T-helper 1 cell treated with Interleukin-12 subunit alpha and Interleukin-12 subunit beta and Interleukin-4 antibody, amounts not matched to agents 30 μg/mL and 1 μg/mL, for 36 hours (primary cell): ENCODE measurements around the gene IRF7.
"Not testable (repeated sequence)": the region's sequence is repeated elsewhere in the genome, so short reads cannot be mapped to it uniquely, and the experiment has no call there.

Experiments used
- H3K27ac Mint-ChIP-seq: one replicate; pipeline ENCODE4 v1.8.0; 2021; ENCODE audit warnings: mild to moderate bottlenecking, mixed read lengths
- H3K27me3 Mint-ChIP-seq: one replicate; pipeline ENCODE4 v1.8.0; 2021; ENCODE audit warnings: low read depth, mixed read lengths
- H3K36me3 Mint-ChIP-seq: one replicate; pipeline ENCODE4 v1.8.0; 2021; ENCODE audit warnings: low read depth, mixed read lengths
- H3K4me1 Mint-ChIP-seq: one replicate; pipeline ENCODE4 v1.8.0; 2021; ENCODE audit warnings: low read depth, mixed read lengths
- H3K4me3 Mint-ChIP-seq: one replicate; pipeline ENCODE4 v1.8.0; 2021; ENCODE audit warnings: mild to moderate bottlenecking, moderate library complexity, mixed read lengths
- H3K9me3 Mint-ChIP-seq: one replicate; pipeline ENCODE4 v1.8.0; 2021; ENCODE audit warnings: mixed read lengths

The IRF7 gene

GRCh38 chr11:647672-648158 is 32.0 kb upstream of the IRF7 start:
- H3K9me3 Mint-ChIP-seq, H3K4me1 Mint-ChIP-seq, H3K36me3 Mint-ChIP-seq, H3K27ac Mint-ChIP-seq, H3K27me3 Mint-ChIP-seq, H3K4me3 Mint-ChIP-seq: not testable (repeated sequence)

DNA sequence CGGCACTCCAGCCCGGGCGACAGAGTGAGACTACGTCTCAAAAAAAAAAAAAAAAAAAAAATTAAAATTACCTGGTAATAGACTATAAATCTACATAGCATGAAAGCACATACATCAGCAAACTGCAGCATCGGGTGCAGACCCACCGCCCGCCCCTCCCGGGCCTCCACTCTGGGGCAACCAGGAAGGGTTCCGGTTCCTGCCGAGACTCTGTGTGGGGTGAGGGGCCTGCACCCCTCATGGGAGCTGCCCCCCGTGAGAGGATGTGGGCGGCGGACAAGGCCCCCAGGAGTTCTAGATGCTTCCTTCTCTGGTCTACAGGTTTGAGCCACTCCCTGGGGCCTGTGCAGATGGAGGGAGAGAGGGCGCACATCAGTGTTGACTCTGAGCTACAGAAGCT is 30.5 kb upstream of the IRF7 start:
- no peaks in the 10 kb centered on the region for H3K4me1 Mint-ChIP-seq
- H3K9me3 Mint-ChIP-seq, result no peaks in the 10 kb centered on the region
- H3K27ac Mint-ChIP-seq, result no peak overlapping the region
- H3K4me3 Mint-ChIP-seq, result no peak overlapping the region
- H3K36me3 Mint-ChIP-seq, result peaks cover 3% of the 10 kb centered on the region
- no peaks in the 10 kb centered on the region for H3K27me3 Mint-ChIP-seq

DNA sequence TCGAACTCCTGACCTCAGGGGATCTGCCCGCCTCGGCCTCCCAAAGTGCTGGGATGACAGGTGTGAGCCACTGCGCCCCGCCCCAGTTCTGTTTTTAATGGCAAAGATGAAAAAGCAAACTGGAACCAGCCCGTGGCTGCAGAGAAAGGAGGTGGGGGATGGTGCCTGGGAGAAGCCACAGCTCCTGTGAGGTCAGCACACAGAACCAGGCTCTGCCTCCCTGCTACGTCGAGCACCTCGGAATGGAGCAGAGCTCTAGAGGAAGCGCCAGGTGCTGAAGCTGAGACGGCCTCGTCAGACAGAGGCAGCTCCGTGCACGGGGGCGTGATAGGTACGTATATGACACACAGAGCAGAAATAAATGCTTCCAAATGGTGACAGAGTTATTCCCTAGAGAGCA is 29.8 kb upstream of the IRF7 start:
- Mint-ChIP-seq H3K36me3 (peaks cover 3% of the 10 kb centered on the region), H3K4me1 (no peaks in the 10 kb centered on the region), H3K27me3 (peaks cover under 1% of the 10 kb centered on the region), H3K4me3 (no peak overlapping the region), H3K9me3 (no peaks in the 10 kb centered on the region), H3K27ac (no peak overlapping the region)

DNA sequence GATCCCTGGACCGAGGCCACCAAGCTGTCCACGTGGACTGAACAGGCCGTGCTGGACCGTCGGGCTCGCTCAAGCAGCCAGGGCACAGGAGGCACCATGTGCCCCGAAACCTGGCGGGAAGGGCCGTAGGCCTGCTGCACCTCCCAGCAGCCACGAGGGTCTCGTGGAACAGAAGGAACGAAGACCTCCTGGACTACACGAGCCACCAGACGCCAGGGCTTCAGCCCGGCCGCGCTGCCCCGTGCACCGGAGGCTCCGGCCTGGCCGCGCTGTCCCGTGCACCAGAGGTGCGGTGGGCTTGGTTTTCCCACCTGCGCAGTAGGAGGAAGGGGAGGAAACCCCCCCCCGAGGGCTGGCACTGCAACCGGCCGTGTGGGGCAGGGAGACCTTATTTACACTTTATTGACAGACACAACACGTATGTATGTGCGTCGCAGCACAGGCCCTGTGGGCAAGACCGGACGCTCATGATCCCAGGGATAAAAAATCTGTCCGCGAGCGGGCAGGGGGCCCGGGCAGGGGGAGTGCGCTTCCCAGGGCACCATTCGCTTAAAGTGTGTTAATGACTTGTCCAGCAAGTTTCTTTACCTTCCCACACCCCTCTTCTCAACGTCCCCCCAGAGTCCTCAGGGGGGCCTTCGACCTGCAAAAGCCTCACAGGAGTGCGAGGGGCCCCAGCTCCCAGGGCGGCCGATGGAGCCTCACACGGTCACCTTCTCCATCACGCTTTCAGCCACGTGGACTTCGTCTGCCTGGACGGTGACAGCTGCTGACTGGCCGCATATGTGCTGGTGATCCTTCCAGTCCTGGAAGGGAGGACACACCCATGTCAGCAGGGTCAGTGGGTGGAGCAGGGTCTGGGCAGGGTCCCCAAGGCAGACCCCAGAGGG is 28.3 kb upstream of the IRF7 start:
- H3K4me3 Mint-ChIP-seq, result no peak overlapping the region
- no peaks in the 10 kb centered on the region for H3K9me3 Mint-ChIP-seq
- peaks cover 5% of the 10 kb centered on the region for H3K27me3 Mint-ChIP-seq
- H3K36me3 Mint-ChIP-seq, result peaks cover 3% of the 10 kb centered on the region
- no peaks in the 10 kb centered on the region for H3K4me1 Mint-ChIP-seq
- H3K27ac Mint-ChIP-seq, result no peak overlapping the region

DNA sequence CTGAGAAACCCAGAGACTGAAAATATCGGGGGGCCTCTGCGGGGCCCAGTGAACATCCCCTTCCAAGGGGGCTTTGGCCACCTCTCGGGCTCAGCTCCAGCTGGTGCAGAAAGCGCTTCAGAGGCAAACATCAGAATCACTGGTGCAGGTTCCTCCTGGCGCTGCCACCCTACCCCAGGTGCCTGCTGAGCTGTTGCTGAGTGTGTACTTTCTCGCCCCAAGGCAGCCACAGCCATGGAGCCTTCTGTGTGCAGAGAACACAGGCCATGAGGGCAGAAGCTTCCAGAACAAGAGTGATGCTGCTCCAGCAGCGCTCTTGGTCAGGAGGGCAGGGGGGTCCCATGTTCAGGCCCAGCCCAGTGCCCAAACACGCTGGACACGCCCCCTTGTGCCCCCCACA is 27.6 kb upstream of the IRF7 start:
- Mint-ChIP-seq H3K4me1 (no peaks in the 10 kb centered on the region), H3K9me3 (no peaks in the 10 kb centered on the region), H3K36me3 (peaks cover 3% of the 10 kb centered on the region), H3K4me3 (no peak overlapping the region), H3K27me3 (peaks cover 12% of the 10 kb centered on the region), H3K27ac (no peak overlapping the region)

DNA sequence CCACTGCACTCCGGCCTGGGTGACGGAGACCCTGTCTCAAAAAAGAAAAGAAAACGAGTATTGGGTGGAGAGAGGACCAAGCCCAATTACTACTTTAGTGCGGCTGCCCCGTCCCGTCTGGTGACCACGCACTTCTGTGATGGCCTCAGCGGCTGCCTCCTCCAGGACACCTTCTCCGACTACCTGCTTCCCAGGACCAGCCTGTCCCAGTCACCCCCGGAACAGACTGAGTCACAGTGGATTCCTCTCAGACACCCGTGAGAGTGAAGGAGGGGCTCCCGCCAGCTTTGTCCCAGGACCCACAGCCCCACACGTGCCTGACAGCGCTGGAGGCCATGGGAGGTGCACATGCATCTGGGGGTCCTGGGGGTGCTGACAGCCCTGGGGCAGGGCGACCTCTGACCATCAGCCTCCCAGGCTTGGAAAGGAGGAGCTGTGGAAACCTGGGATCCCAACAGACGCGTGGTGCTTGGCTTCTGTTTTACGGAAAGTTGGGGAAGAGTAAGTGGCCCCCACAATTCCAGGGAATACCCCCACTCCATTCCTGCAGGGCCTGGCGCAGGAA is 26.1 kb upstream of the IRF7 start:
- no peaks in the 10 kb centered on the region for H3K4me1 Mint-ChIP-seq
- no peak overlapping the region for H3K27ac Mint-ChIP-seq
- peaks cover 22% of the 10 kb centered on the region for H3K27me3 Mint-ChIP-seq
- no peak overlapping the region for H3K4me3 Mint-ChIP-seq
- no peaks in the 10 kb centered on the region for H3K9me3 Mint-ChIP-seq
- H3K36me3 Mint-ChIP-seq, result peaks cover 1% of the 10 kb centered on the region

DNA sequence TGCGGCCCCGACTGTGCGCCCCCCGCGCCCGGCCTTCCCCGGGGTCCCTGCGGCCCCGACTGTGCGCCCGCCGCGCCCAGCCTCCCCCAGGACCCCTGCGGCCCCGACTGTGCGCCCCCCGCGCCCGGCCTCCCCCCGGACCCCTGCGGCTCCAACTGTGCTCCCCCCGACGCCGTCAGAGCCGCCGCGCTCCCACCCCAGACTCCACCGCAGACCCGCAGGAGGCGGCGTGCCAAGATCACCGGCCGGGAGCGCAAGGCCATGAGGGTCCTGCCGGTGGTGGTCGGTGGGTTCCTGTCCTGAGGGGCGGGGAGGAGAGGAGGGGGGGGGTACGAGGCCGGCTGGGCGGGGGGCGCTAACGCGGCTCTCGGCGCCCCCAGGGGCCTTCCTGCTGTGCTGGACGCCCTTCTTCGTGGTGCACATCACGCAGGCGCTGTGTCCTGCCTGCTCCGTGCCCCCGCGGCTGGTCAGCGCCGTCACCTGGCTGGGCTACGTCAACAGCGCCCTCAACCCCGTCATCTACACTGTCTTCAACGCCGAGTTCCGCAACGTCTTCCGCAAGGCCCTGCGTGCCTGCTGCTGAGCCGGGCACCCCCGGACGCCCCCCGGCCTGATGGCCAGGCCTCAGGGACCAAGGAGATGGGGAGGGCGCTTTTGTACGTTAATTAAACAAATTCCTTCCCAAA is 24.4 kb upstream of the IRF7 start:
- H3K9me3 Mint-ChIP-seq, result no peaks in the 10 kb centered on the region
- H3K27me3 Mint-ChIP-seq, result peaks cover 30% of the 10 kb centered on the region
- peaks cover 1% of the 10 kb centered on the region for H3K36me3 Mint-ChIP-seq
- no peak overlapping the region for H3K4me3 Mint-ChIP-seq
- H3K27ac Mint-ChIP-seq, result no peak overlapping the region
- H3K4me1 Mint-ChIP-seq, result no peaks in the 10 kb centered on the region

DNA sequence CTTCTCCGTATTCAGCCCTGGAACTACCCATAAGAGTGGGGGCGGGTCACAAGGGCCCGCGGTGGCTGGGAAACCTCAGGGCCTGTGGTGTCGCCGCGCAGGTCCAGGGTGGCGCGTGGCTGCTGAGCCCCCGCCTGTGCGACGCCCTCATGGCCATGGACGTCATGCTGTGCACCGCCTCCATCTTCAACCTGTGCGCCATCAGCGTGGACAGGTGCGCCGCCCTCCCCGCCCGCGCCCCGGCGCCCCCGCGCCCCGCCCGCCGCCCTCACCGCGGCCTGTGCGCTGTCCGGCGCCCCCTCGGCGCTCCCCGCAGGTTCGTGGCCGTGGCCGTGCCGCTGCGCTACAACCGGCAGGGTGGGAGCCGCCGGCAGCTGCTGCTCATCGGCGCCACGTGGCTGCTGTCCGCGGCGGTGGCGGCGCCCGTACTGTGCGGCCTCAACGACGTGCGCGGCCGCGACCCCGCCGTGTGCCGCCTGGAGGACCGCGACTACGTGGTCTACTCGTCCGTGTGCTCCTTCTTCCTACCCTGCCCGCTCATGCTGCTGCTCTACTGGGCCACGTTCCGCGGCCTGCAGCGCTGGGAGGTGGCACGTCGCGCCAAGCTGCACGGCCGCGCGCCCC is 23.7 kb upstream of the IRF7 start:
- Mint-ChIP-seq H3K27ac (no peak overlapping the region), H3K27me3 (peaks cover 30% of the 10 kb centered on the region), H3K4me3 (no peak overlapping the region), H3K4me1 (no peaks in the 10 kb centered on the region), H3K9me3 (no peaks in the 10 kb centered on the region), H3K36me3 (peaks cover 1% of the 10 kb centered on the region)

- Mint-ChIP-seq H3K4me1 (no peaks in the 10 kb centered on the region), H3K4me3 (no peak overlapping the region), H3K27me3 (peaks cover 30% of the 10 kb centered on the region), H3K27ac (no peak overlapping the region), H3K36me3 (peaks cover 1% of the 10 kb centered on the region), H3K9me3 (no peaks in the 10 kb centered on the region)
Measured at GRCh38 chr11:638631-639331, 23.0 kb upstream of the IRF7 start.

GRCh38 chr11:637593-638521 is 22.1 kb upstream of the IRF7 start:
- Mint-ChIP-seq H3K36me3 (peaks cover 1% of the 10 kb centered on the region), H3K4me3 (no peak overlapping the region), H3K4me1 (no peaks in the 10 kb centered on the region), H3K27me3 (peaks cover 30% of the 10 kb centered on the region), H3K27ac (no peak overlapping the region), H3K9me3 (no peaks in the 10 kb centered on the region)

GRCh38 chr11:637333-637592 is 21.5 kb upstream of the IRF7 start:
- Mint-ChIP-seq H3K36me3 (peaks cover 1% of the 10 kb centered on the region), H3K9me3 (no peaks in the 10 kb centered on the region), H3K27ac (no peak overlapping the region), H3K4me1 (no peaks in the 10 kb centered on the region), H3K27me3 (peaks cover 30% of the 10 kb centered on the region), H3K4me3 (no peak overlapping the region)

GRCh38 chr11:636511-637332 is 21.0 kb upstream of the IRF7 start, which contains the start of gene DRD4:
TSS of gene DRD4 (plus strand) at chr11:637269. CDS start at chr11:637305, 36 bp downstream.
- no peaks in the 10 kb centered on the region for H3K4me1 Mint-ChIP-seq
- H3K27ac Mint-ChIP-seq, result no peak within 1 kb of the TSS
- no peaks in the 10 kb centered on the region for H3K9me3 Mint-ChIP-seq
- H3K36me3 Mint-ChIP-seq, result peaks cover 1% of the 10 kb centered on the region
- no peak within 1 kb of the TSS for H3K4me3 Mint-ChIP-seq
- peaks cover 30% of the 10 kb centered on the region for H3K27me3 Mint-ChIP-seq
